Stimulated activated CD4-positive, alpha-beta T cell treated with anti-CD3 and anti-CD28 coated beads, Interleukin-12 subunit alpha, Interleukin-12 subunit beta, amount 100 ng/mL, for 4 hours (primary cell): ENCODE results near the gene TRPM2.

Experiments used
- DNase-seq: peaks from one replicate; pipeline ENCODE4 v3.0.0-alpha.2; 2020

The TRPM2 gene

DNA sequence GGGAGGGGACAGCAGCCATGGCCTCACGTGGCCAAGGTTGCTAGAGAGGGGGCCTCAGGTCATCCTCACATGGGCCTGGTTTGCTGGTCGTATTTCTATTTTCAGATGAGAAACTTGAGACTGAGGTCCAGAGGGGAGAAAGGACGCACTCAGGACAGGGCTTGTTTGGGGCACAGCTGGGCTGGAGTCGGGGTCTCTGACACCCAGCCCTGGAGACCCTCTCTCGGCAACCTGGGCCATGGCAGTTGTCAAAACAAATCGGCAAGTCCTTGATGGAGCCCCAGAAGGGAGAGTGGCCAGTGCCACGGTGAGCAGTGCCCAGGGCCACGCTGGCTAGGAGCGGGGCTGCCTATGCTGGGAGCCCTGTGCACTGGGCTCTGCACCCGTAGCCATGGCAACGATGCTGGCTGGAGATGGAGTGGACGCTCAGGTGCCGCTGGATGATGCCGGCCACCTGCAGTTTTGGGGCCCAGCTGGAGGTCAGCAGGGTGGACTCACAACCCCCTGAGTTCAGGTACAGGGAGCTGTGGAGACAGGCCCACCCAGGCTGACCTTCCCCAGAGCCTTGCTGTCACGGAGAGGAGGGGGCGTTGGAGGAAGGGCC is 113.0 kb downstream of the TRPM2 start:
- DNase-seq: no peak

- DNase-seq: no peak
Measured at GRCh38 chr21:44466996-44467858, 113.8 kb downstream of the TRPM2 start.

DNA sequence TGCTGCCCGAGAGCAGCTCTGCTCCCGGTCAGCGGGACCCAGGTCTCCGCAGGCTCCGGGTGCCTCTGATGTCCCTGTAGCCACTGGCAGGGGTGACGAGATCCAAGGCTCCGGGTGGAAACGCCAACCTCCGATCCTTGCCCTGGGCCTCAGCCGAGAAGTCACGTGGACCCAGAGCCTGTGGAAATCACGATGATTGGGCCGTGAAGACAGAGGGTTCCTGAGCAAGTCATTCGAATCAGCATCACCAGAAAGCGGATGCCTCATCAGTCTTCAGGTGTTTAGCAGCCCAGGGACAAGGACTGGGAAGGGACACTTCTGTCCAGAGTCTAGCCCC is 114.4 kb downstream of the TRPM2 start:
- no peak for DNase-seq

GRCh38 chr21:44471341-44471740 is 117.9 kb downstream of the TRPM2 start:
- no peak for DNase-seq

- no peak for DNase-seq
Measured at GRCh38 chr21:44471996-44472395, 118.6 kb downstream of the TRPM2 start.

GRCh38 chr21:44473915-44474555 is 120.6 kb downstream of the TRPM2 start:
- no peak for DNase-seq

DNA sequence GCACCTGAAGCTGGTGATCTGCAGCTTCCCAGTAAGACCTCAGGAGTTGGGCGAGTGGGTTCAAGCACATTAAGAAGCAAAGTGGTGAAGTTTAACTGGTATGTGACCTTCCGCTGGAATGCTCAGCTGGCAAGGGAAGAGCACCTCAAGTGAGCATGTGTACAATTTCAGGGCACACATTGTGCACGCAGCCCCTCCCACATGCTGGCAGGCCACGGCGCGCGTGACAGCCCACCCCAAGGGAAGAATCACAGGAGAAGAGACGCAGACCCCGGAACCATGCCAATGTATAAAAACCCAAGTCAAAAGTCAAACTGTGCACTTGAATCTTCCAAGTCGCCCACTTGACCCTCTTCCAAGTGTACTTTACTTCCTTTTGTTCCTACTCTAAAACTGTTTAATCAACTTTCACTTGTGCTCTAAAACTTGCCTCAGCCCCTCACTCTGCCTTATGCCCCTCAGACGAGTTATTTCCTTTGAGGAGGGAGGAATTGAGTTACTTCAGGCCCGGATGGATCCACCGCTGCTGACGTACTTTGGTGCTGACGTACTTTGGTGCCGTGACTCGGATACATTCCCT is 121.9 kb downstream of the TRPM2 start:
- DNase-seq: no peak

DNA sequence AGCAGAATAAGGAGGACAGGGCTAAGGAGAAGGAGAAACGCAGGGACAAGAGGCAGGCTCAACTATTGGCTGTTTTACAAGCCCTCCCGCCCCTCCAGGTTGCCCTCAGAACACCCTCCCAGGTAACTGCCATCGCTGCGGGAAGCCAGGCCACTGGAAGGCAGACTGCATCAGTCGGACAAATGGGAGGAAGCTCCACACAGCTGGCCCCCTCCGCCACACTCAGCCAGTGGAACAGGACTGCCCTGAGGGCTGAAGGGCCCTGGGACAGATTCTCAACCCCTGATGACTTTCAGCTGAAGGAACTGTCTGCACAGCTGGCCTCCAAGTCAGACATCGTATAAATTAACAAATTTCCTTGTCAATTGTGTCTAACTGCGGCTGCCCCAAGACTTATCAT is 123.7 kb downstream of the TRPM2 start:
- no peak for DNase-seq

- no peak for DNase-seq
Measured at GRCh38 chr21:44477712-44478111, 124.3 kb downstream of the TRPM2 start.

DNA sequence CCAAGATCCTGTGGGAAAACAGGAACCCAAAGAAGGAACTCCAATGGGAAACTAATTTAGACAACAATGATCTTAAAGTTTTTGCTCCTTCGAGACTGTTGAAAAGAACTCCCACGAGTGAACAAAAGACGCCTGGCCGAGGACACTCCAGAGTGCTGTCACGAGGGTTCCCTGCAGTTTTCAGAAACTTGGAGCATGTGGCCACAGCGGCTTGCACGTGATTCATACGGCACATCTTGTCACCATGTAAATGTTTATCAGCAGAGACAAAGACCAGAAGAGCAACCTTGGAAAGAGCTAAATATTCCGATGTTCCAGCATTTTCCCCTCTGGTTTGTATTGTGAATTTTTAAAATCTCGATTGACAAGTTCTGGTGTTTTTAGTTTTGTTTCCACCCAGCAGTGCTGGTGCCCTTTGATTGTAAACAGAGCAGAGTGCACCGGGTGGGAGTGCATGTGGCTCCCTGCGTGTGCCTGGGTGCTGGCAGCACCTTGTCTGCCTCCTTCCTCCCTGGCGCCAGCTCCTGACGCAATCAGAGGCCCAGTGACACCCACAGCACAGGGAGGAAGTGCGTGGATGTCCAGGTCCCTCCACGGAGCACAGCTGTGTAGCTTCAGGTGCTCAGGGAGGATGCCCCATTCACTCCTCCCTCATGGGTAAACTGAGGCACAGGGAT is 124.8 kb downstream of the TRPM2 start:
- no peak for DNase-seq

DNA sequence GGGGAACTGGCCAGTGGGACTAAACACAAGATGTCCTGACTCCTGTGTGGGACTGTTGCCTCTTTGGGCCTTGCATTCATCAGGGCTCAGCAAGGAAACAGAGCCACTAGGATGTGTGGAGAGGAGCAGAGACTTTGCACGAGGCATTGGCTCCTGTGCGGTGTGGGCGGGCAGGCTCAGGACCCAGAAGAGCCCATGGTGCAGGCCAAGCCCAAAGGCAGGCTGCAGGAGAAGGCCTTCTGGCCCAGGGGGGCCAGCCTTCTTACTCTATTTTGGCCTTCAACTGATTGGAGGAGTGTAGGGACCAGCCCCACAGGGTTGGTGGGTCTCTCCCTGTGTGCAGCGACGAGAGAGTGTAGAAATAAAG is 125.4 kb downstream of the TRPM2 start:
- no peak for DNase-seq

DNA sequence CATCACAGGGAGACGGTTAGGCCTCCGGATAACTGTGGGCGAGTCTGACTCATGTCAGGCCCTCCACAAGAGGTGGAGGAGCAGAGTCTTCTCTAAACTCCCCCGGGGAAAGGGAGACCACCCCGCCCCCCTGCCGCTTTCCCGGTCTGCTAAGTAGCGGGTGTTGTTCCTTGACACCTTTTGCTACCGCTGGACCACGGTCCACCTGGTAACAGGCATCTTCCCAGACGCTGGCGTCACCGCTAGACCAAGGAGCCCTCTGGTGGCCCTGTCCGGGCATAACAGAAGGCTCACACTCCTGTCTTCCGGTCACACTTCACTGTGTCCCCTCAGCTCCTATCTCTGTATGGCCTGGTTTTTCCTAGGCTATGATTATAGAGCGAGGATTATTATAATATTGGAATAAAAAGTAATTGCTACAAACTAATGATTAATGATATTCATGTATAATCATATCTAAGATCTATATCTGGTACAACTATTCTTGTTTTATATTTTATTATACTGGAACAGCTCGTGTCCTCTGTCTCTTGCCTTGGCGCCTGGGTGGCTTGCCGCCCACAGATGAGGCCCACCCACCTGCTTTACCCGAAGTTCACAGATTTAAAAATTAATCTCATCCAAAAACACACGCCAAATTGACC is 126.3 kb downstream of the TRPM2 start:
- DNase-seq: peak; percentile 40

DNA sequence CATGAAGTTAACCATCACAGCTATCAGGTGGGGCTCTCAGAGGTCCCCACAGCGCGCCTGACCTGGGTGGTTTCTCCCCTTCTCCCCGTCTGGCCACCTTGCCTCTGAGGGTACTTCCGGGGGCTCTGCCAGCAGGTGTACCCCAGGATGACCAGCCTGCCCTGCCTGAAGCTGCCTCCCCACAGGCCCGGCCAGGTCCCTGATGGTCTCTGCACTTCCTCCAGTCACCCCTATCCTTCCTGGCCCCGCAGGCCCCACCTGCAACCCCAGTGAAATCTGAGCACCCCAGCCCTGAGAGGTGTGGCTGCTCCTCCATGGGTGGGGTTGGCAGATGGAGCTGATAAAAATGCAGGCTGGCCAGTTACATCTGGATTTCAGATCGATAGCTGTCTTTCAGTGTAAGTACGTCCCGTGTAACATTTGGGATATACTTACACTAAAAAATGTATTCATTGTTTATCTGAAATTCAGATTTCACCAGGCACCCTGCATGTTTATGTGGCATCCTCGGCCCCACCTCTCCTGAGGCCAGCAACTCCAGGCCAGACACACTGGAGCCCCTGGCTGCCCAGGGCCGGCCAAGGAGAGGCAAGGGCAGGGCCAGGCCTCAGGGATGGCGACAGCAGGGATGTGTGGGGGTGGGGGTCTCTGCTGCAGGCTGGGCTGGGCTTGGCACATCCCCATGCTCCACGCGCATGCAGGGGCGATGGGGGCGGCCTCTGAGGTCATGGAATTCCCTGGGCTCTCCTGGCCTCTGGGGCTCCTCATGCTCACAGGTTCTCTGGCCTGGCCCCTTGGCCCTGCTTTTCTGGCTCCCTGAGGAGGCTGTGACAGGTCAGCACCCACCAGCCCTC is 127.0 kb downstream of the TRPM2 start:
- DNase-seq: no peak

DNA sequence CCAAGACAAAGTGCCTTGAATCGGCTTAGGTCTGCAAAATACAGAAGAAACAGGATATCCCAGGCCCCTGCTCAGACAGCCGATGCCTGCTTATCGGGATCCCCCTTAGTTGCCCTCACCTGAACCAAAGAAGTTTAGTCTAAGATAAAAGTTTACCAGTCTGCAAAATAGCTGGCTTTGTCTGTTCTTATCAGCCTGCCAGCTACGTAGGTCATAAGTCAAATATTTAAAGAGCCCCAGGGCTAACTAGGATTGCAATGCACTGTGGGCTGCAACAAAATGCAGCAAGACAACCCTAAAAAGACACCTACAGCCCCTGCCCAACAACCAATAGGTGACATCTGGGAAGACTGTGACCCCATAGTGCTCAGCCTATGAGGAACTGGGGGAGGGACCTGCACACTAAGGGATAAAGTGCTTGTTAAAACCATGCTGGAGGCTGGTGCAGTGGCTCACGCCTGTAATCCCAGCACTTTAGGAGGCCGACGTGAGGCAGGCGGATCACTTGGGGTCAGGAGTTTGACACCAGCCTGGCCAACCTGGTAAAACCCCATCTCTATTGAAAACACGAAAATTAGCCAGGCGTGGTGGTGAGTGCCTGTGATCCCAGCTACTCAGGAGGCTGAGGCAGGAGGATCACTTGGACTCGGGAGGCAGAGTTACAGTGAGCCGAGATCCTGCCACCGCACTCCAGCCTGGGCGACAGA is 129.3 kb downstream of the TRPM2 start:
- no peak for DNase-seq

DNA sequence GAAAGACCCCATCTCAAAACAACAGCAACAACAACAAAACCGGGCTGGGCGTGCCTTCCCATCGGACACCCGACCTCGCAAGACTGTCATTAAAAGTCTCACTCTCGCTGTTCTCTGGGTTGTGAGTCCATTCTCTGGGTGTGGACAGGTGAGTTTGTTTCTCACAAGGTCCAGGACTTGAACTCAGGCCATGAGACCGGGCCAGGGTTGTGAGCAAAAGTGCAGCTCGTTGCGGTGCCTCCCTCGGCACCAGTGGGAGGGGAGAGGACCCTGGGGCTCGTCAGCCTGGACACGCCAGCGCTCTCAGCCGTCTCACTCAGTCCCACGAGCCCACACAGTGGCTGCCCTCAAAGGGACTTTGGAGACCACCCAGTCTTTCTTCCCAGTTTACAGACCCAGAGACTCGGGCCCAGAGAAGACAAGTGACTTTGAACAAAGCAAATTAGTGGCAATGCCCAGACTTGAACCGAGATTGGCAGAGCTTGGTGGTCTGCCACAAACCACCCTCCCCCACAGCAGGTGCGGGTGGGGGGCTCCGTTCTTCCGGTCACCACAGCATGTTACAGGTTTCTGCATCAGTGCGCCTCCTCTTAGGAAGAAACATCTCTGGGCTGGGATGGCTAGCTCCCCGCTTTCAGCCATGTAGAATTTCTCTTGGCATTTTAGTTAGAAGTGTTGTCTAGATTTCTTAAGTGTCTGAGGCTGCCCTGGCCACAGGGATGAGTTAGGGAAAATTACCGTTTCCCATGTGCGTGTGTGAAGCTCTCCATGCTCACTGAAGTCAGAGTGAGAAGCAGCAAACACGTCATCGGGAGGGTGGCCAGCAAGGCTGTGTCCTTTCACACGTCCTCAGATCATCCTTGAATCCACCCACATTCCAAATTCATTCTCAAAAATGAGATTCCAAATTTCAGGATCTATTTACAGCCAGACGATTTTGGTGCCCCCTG is 130.1 kb downstream of the TRPM2 start:
- DNase-seq: no peak

- no peak for DNase-seq
Measured at GRCh38 chr21:44484498-44485253, 131.3 kb downstream of the TRPM2 start.

- DNase-seq: peak; percentile 47
Measured at GRCh38 chr21:44485254-44485793, 131.9 kb downstream of the TRPM2 start.

DNA sequence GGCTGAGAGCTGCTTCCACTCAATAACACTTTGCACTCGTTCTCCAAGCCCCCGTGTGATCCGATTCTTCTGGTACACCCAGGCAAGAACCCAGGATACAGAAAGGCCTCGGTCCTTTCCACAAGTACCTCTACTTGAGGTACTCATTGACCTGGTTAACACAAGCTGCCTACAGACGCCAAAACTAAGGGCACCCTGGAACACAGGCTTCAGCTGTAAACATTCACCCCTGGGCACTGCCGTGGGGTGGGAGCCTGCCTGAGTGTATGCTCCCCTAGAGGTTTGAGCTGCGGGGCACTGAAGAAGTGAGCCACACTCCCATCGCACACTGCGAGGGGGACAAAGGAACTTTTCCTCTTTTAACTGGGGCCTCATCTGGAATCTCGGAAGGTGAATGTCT is 132.4 kb downstream of the TRPM2 start:
- no peak for DNase-seq

- DNase-seq: no peak
Measured at GRCh38 chr21:44486302-44486701, 132.9 kb downstream of the TRPM2 start.
